Trophoblast cell (in vitro differentiated cells and primary cell): ENCODE results near the gene NDUFC1.

Source experiments
- DNase-seq, 2 donors: peaks; one replicate each; pipeline ENCODE4 v3.0.0-alpha.2; 2016
- H2AFZ ChIP-seq: 2 replicates; pipeline ENCODE4 v1.6.1; 2013; ENCODE audit warnings: low read length, moderate library complexity, mild to moderate bottlenecking; ENCODE audit not compliant: insufficient read depth, poor library complexity
- H2AK5ac ChIP-seq: 2 replicates; pipeline ENCODE4 v1.6.1; 2013; ENCODE audit warnings: mild to moderate bottlenecking, low read length
- H2BK120ac ChIP-seq: 2 replicates; pipeline ENCODE4 v1.6.1; 2013; ENCODE audit warnings: low read length, mild to moderate bottlenecking, moderate library complexity; ENCODE audit not compliant: insufficient read depth, poor library complexity
- H2BK12ac ChIP-seq: 2 replicates; pipeline ENCODE4 v1.6.1; 2013; ENCODE audit warnings: mild to moderate bottlenecking, low read length, moderate library complexity
- H2BK5ac ChIP-seq: 2 replicates; pipeline ENCODE4 v1.6.1; 2013; ENCODE audit warnings: low read length, low read depth, moderate library complexity, mild to moderate bottlenecking; ENCODE audit not compliant: poor library complexity
- H3K14ac ChIP-seq: 2 replicates; pipeline ENCODE4 v1.6.1; 2013; ENCODE audit warnings: mild to moderate bottlenecking, low read length
- H3K18ac ChIP-seq: 2 replicates; pipeline ENCODE4 v1.6.1; 2013; ENCODE audit warnings: mild to moderate bottlenecking, low read length
- H3K23ac ChIP-seq: 2 replicates; pipeline ENCODE4 v1.6.1; 2013; ENCODE audit warnings: low read length
- H3K27ac ChIP-seq: 2 replicates; pipeline ENCODE4 v1.5.1; 2013; ENCODE audit warnings: low read depth, mild to moderate bottlenecking, inconsistent platforms, low read length, moderate library complexity
- H3K27me3 ChIP-seq: 2 replicates; pipeline ENCODE4 v1.6.1; 2013; ENCODE audit warnings: inconsistent platforms, mild to moderate bottlenecking, low read length, moderate library complexity; ENCODE audit not compliant: insufficient read depth
- H3K36me3 ChIP-seq, 2 experiments: 1 replicate in 1 of 2; 2 replicates in 1 of 2; pipeline ENCODE4 v1.6.1; 2013; ENCODE audit warnings: low read length in 2 of 2, mild to moderate bottlenecking in 2 of 2, moderate library complexity in 1 of 2; ENCODE audit not compliant: insufficient read depth in 2 of 2, control insufficient read depth in 1 of 2
- H3K4ac ChIP-seq: 2 replicates; pipeline ENCODE4 v1.6.1; 2013; ENCODE audit warnings: low read depth, mild to moderate bottlenecking, low read length, moderate library complexity
- H3K4me1 ChIP-seq, 2 experiments: 1 replicate in 1 of 2; 2 replicates in 1 of 2; pipeline ENCODE4 v1.6.1; 2013; ENCODE audit warnings: low read length in 2 of 2, mild to moderate bottlenecking in 2 of 2, moderate library complexity in 1 of 2; ENCODE audit not compliant: insufficient read depth in 2 of 2, control insufficient read depth in 1 of 2
- H3K4me2 ChIP-seq: 2 replicates; pipeline ENCODE4 v1.6.1; 2013; ENCODE audit warnings: inconsistent platforms, mild to moderate bottlenecking, low read length, moderate library complexity
- H3K4me3 ChIP-seq: 2 replicates; pipeline ENCODE4 v1.5.1; 2013; ENCODE audit warnings: mild to moderate bottlenecking, low read depth, low read length, inconsistent platforms
- H3K79me1 ChIP-seq: one replicate; pipeline ENCODE4 v1.6.1; 2013; ENCODE audit warnings: low read length
- H3K79me2 ChIP-seq: 2 replicates; pipeline ENCODE4 v1.6.1; 2013; ENCODE audit warnings: low read length, mild to moderate bottlenecking; ENCODE audit not compliant: control insufficient read depth, insufficient read depth, poor library complexity
- H3K9ac ChIP-seq: 2 replicates; pipeline ENCODE4 v1.6.1; 2013; ENCODE audit warnings: mild to moderate bottlenecking, low read length
- H3K9me3 ChIP-seq: 2 replicates; pipeline ENCODE4 v1.6.1; 2013; ENCODE audit warnings: low read depth, mild to moderate bottlenecking, control low read depth, inconsistent platforms, low read length; ENCODE audit not compliant: insufficient read depth
- H4K12ac ChIP-seq: 2 replicates; pipeline ENCODE4 v1.6.1; 2013; ENCODE audit warnings: low read depth, mild to moderate bottlenecking, low read length, moderate library complexity
- H4K8ac ChIP-seq: 2 replicates; pipeline ENCODE4 v1.6.1; 2013; ENCODE audit warnings: low read depth, mild to moderate bottlenecking, low read length, moderate library complexity
- H4K91ac ChIP-seq: one replicate; pipeline ENCODE4 v1.6.1; 2013; ENCODE audit warnings: low read depth, mild to moderate bottlenecking, low read length, moderate library complexity
- WGBS: extraction: QIAGEN DNeasy Blood & Tissue Kit; methylation state at CpG from one replicate; pipeline ENCODE4 v1.1.7; 2013; ENCODE audit warnings: missing lambda C conversion rate; ENCODE audit not compliant: insufficient read length, insufficient coverage; ENCODE audit errors: extremely low coverage; 5-methylcytosine and 5-hydroxymethylcytosine counted together

The NDUFC1 gene

GRCh38 chr4:139299536-139299935, 2.7 kb downstream of the NDUFC1 start:
- no peak overlapping the region for H3K4me2 ChIP-seq
- H4K8ac ChIP-seq: no peak overlapping the region
- peaks cover 20% of the 10 kb centered on the region for H3K79me2 ChIP-seq
- peaks cover 20% of the 10 kb centered on the region for H3K79me1 ChIP-seq
- no peak overlapping the region for H3K4ac ChIP-seq
- H4K12ac ChIP-seq: no peak overlapping the region
- no peak overlapping the region for H2AFZ ChIP-seq
- H3K27me3 ChIP-seq: no peaks in the 10 kb centered on the region
- no peak overlapping the region for H3K9ac ChIP-seq
- no peak overlapping the region for H4K91ac ChIP-seq
- H2AK5ac ChIP-seq: no peak overlapping the region
- H2BK120ac ChIP-seq: no peak overlapping the region
- H3K18ac ChIP-seq: no peak overlapping the region
- H2BK5ac ChIP-seq: no peak overlapping the region
- no peak overlapping the region for H3K4me3 ChIP-seq
- H3K9me3 ChIP-seq: no peaks in the 10 kb centered on the region
- WGBS: no CpG with 5 or more reads among the region's 1 CpG
- no peak for DNase-seq
- H3K4me1 ChIP-seq: peaks cover 0 to 2% of the 10 kb centered on the region in 2 experiments
- no peak overlapping the region for H3K27ac ChIP-seq
- H3K36me3 ChIP-seq: no peaks in the 10 kb centered on the region
- no peak overlapping the region for H2BK12ac ChIP-seq
- no peak overlapping the region for H3K14ac ChIP-seq
- no peak overlapping the region for H3K23ac ChIP-seq

- H2BK120ac ChIP-seq: no peak overlapping the region
Measured at GRCh38 chr4:139297001-139297410, 5.3 kb downstream of the NDUFC1 start.

GRCh38 chr4:139295942-139296299, 6.4 kb downstream of the NDUFC1 start:
- H2BK120ac ChIP-seq: no peak overlapping the region
- H2BK5ac ChIP-seq: no peak overlapping the region
- no CpG with 5 or more reads among the region's 6 CpGs for WGBS
- H4K12ac ChIP-seq: no peak overlapping the region
- H3K27me3 ChIP-seq: no peaks in the 10 kb centered on the region
- H3K27ac ChIP-seq: no peak overlapping the region
- H3K4me3 ChIP-seq: no peak overlapping the region
- no peak overlapping the region for H3K18ac ChIP-seq
- peaks cover 1 to 8% of the 10 kb centered on the region in 2 experiments for H3K36me3 ChIP-seq
- H2AFZ ChIP-seq: no peak overlapping the region
- H4K91ac ChIP-seq: no peak overlapping the region
- no peak overlapping the region for H4K8ac ChIP-seq
- H2BK12ac ChIP-seq: no peak overlapping the region
- no peak overlapping the region for H3K23ac ChIP-seq
- peaks cover 5% of the 10 kb centered on the region for H3K79me2 ChIP-seq
- peaks cover 9% of the 10 kb centered on the region for H3K79me1 ChIP-seq
- no peak overlapping the region for H3K14ac ChIP-seq
- peaks cover 0 to 2% of the 10 kb centered on the region in 2 experiments for H3K4me1 ChIP-seq
- H3K4ac ChIP-seq: no peak overlapping the region
- no peak overlapping the region for H3K9ac ChIP-seq
- no peak overlapping the region for H2AK5ac ChIP-seq
- no peak for DNase-seq
- no peaks in the 10 kb centered on the region for H3K9me3 ChIP-seq
- H3K4me2 ChIP-seq: no peak overlapping the region

More at GRCh38 chr4:139297001-139297410, 5.3 kb downstream of the NDUFC1 start:
- no peak overlapping the region for H3K27ac ChIP-seq
- H2BK12ac ChIP-seq: no peak overlapping the region
- no peak overlapping the region for H3K4me3 ChIP-seq
- peaks cover 1 to 6% of the 10 kb centered on the region in 2 experiments for H3K36me3 ChIP-seq
- H3K9ac ChIP-seq: no peak overlapping the region
- no peak for DNase-seq
- H3K79me1 ChIP-seq: peaks cover 17% of the 10 kb centered on the region
- no peak overlapping the region for H4K8ac ChIP-seq
- peaks cover 0 to 2% of the 10 kb centered on the region in 2 experiments for H3K4me1 ChIP-seq
- no peak overlapping the region for H2BK5ac ChIP-seq
- WGBS: no CpG with 5 or more reads among the region's 2 CpGs
- no peak overlapping the region for H3K4me2 ChIP-seq
- no peak overlapping the region for H3K4ac ChIP-seq
- H4K12ac ChIP-seq: no peak overlapping the region
- H2AFZ ChIP-seq: no peak overlapping the region
- no peaks in the 10 kb centered on the region for H3K9me3 ChIP-seq
- peaks cover 12% of the 10 kb centered on the region for H3K79me2 ChIP-seq
- H3K27me3 ChIP-seq: no peaks in the 10 kb centered on the region
- no peak overlapping the region for H2AK5ac ChIP-seq
- H4K91ac ChIP-seq: no peak overlapping the region
- no peak overlapping the region for H3K14ac ChIP-seq
- no peak overlapping the region for H3K18ac ChIP-seq
- H3K23ac ChIP-seq: no peak overlapping the region

- Histone ChIP-seq H2BK12ac (no peak overlapping the region), H3K23ac (no peak overlapping the region), H3K9me3 (no peaks in the 10 kb centered on the region), H2AK5ac (no peak overlapping the region), H3K18ac (peak overlapping the region; percentile 41), H4K12ac (peak overlapping the region; percentile 51), H2AFZ (peak overlapping the region; percentile 56), H2BK5ac (no peak overlapping the region), H3K36me3 (peaks cover 4 to 11% of the 10 kb centered on the region in 2 experiments), H3K79me2 (peaks cover 5% of the 10 kb centered on the region), H3K4me2 (peak overlapping the region; percentile 79), H3K27ac (no peak overlapping the region), H3K79me1 (peaks cover 4% of the 10 kb centered on the region), H4K8ac (peak overlapping the region; percentile 89), H3K14ac (peak overlapping the region; percentile 77), H2BK120ac (peak overlapping the region; percentile 57), H3K9ac (peak overlapping the region; percentile 70), H3K4me3 (peak overlapping the region; percentile 81), H3K4ac (peak overlapping the region; percentile 2), H3K4me1 (peaks cover 0 to 2% of the 10 kb centered on the region in 2 experiments), H3K27me3 (no peaks in the 10 kb centered on the region), H4K91ac (peak overlapping the region; percentile 59)
- peak; percentile 95 to 99 for DNase-seq
- no CpG with 5 or more reads among the region's 51 CpGs for WGBS
Measured at GRCh38 chr4:139295206-139295941, 6.9 kb downstream of the NDUFC1 start.
